ENCODE data around the gene HEATR3. TPM values are rescaled to one million over a fixed set of nuclear protein-coding genes. Genes with fewer than 3 reads are reported as not detected.
A peak's percentile ranks its signal among the peaks of the same experiment; 100 is the strongest.

The HEATR3 gene
- total RNA-seq, 2 donors from 2014 or later = 18.8 to 22.7 TPM

DNA sequence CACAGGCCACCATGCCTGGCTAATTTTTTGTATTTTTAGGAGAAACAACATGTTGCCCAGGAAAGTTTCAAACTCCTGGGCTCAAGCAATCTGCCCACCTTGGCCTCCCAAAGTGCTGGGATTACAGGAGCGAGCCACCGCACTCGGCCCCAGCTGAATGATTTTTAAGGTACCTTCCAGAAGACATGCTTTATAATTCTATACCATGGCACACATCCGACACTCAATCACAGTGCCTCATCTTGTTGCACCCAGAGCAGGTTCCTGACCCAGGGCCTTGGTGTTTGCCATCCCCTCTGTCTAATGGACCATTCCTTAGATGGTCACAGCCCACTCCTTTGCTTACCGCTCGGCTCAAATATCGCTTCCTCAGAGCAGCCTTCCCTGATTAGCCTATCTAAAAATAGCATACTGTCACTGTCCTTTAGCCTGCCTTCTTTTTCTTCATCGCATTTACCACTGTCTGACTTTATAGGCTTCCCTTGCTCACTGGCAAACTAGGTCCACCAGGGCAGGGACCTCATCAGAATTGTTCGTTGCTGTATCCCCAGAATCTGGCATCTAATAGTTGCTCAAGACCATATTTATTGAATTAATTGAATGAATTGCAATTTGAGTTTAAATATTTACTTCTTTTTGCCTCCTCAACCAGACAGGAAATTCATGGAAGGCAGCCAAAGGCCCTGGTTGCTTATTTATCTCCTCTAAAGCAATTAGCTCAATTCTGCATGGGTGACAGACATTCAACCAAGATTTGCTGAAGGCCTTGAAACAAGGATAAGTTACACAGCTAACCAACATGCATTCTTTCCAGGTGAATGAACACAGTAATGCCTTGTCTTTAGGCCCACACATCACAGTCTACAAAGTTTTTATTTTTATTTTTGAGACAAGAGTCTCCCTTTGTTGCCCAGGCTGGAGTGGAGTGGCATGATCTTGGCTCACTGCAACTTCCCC is 81.0 kb downstream of the HEATR3 start:
- Histone ChIP-seq H3K27me3 (replicated peaks; ENCODE audit: insufficient read depth) (no peaks in the 10 kb centered on the region), H3K36me3 (no peaks in the 10 kb centered on the region), H3K9me3 (no peaks in the 10 kb centered on the region), H3K4me3 (no peak overlapping the region), H3K27ac (no peak overlapping the region), H3K4me1 (replicated peaks) (no peaks in the 10 kb centered on the region)
- intact Hi-C loops (cut with DNase I) = no loop called here
- TF ChIP-seq POLR2AphosphoS5 (IDR thresholded peaks at IDR 0.05) (no peak), POLR2A (IDR thresholded peaks at IDR 0.05) (no peak)
- TF ChIP-seq, protein P1, sequence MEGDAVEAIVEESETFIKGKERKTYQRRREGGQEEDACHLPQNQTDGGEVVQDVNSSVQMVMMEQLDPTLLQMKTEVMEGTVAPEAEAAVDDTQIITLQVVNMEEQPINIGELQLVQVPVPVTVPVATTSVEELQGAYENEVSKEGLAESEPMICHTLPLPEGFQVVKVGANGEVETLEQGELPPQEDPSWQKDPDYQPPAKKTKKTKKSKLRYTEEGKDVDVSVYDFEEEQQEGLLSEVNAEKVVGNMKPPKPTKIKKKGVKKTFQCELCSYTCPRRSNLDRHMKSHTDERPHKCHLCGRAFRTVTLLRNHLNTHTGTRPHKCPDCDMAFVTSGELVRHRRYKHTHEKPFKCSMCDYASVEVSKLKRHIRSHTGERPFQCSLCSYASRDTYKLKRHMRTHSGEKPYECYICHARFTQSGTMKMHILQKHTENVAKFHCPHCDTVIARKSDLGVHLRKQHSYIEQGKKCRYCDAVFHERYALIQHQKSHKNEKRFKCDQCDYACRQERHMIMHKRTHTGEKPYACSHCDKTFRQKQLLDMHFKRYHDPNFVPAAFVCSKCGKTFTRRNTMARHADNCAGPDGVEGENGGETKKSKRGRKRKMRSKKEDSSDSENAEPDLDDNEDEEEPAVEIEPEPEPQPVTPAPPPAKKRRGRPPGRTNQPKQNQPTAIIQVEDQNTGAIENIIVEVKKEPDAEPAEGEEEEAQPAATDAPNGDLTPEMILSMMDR (IDR thresholded peaks at IDR 0.05) = no peak
- 85% methylated on average over 9 of the region's 9 CpGs for WGBS
- DNase-seq (ENCODE audit: low spot score) = no peak

- H3K4me1 ChIP-seq (replicated peaks) = no peaks in the 10 kb centered on the region
- no peak for DNase-seq (ENCODE audit: low spot score)
- intact Hi-C loops (cut with DNase I) = loop anchor here (5.0 to 10.0 kb wide), 4 partner anchors 56 to 297 kb away; partner anchors contain the start of genes CNEP1R1 and ZNF423
- H3K36me3 ChIP-seq = no peaks in the 10 kb centered on the region
- H3K27me3 ChIP-seq (replicated peaks; ENCODE audit: insufficient read depth) = no peaks in the 10 kb centered on the region
- H3K9me3 ChIP-seq = no peaks in the 10 kb centered on the region
- H3K27ac ChIP-seq = no peak overlapping the region
- WGBS = 98% methylated on average over 5 of the region's 5 CpGs
- H3K4me3 ChIP-seq = no peak overlapping the region
- TF ChIP-seq, protein P1 (IDR thresholded peaks at IDR 0.05) = no peak
- TF ChIP-seq POLR2A (IDR thresholded peaks at IDR 0.05) (no peak), POLR2AphosphoS5 (IDR thresholded peaks at IDR 0.05) (no peak)
These were observed 85.6 kb downstream of the HEATR3 start for GRCh38 chr16:50151322-50151721.

- Histone ChIP-seq H3K36me3 (no peaks in the 10 kb centered on the region), H3K27me3 (replicated peaks; ENCODE audit: insufficient read depth) (no peaks in the 10 kb centered on the region), H3K4me3 (no peak overlapping the region), H3K9me3 (no peaks in the 10 kb centered on the region), H3K4me1 (replicated peaks) (no peaks in the 10 kb centered on the region), H3K27ac (no peak overlapping the region)
- intact Hi-C loops (cut with DNase I) = loop anchor here (2.0 to 10.0 kb wide), 5 partner anchors 56 to 297 kb away; partner anchors contain the start of genes CNEP1R1 and ZNF423
- TF ChIP-seq POLR2A (IDR thresholded peaks at IDR 0.05) = no peak
- no peak for TF ChIP-seq POLR2AphosphoS5 (IDR thresholded peaks at IDR 0.05)
- TF ChIP-seq, protein P1 (IDR thresholded peaks at IDR 0.05) = no peak
- no peak for DNase-seq (ENCODE audit: low spot score)
- WGBS = 92% methylated on average over 11 of the region's 11 CpGs
These were observed 86.0 kb downstream of the HEATR3 start for GRCh38 chr16:50151756-50152155.

GRCh38 chr16:50152351-50152806 is 86.6 kb downstream of the HEATR3 start:
- WGBS = 0% methylated on average over 24 of the region's 24 CpGs
- intact Hi-C loops (cut with DNase I) = loop anchor here (2.0 to 10.0 kb wide), 5 partner anchors 55 to 298 kb away; partner anchors contain the start of genes CNEP1R1 and ZNF423

More at GRCh38 chr16:50152351-50152806, 86.6 kb downstream of the HEATR3 start:
- TF ChIP-seq POLR2AphosphoS5 (IDR thresholded peaks at IDR 0.05) (no peak), POLR2A (IDR thresholded peaks at IDR 0.05) (no peak)
- TF ChIP-seq, protein P1 (IDR thresholded peaks at IDR 0.05) = no peak
- H3K27me3 ChIP-seq (replicated peaks; ENCODE audit: insufficient read depth) = no peaks in the 10 kb centered on the region
- H3K36me3 ChIP-seq = no peaks in the 10 kb centered on the region
- peak; percentile 20 for DNase-seq (ENCODE audit: low spot score)
- H3K4me1 ChIP-seq (replicated peaks) = no peaks in the 10 kb centered on the region
- H3K27ac ChIP-seq = peak overlapping the region; percentile 93 to 96
- H3K4me3 ChIP-seq = peak overlapping the region; percentile 72 to 91
- H3K9me3 ChIP-seq = no peaks in the 10 kb centered on the region

Data from prostate gland (tissue), 2 donors.